NCI-H446 treated with DMSO at 0.1 percent for 48 hours (cell line): Measurements from ENCODE around the gene FAM120B.
"Not testable (repeated sequence)": the region's sequence is repeated elsewhere in the genome, so short reads cannot be mapped to it uniquely, and the experiment has no call there.

ENCODE experiments used
- DNase-seq: peaks from one replicate; lab custom pipeline; 2025; lab: John Stamatoyannopoulos, UW

Gene FAM120B

DNA sequence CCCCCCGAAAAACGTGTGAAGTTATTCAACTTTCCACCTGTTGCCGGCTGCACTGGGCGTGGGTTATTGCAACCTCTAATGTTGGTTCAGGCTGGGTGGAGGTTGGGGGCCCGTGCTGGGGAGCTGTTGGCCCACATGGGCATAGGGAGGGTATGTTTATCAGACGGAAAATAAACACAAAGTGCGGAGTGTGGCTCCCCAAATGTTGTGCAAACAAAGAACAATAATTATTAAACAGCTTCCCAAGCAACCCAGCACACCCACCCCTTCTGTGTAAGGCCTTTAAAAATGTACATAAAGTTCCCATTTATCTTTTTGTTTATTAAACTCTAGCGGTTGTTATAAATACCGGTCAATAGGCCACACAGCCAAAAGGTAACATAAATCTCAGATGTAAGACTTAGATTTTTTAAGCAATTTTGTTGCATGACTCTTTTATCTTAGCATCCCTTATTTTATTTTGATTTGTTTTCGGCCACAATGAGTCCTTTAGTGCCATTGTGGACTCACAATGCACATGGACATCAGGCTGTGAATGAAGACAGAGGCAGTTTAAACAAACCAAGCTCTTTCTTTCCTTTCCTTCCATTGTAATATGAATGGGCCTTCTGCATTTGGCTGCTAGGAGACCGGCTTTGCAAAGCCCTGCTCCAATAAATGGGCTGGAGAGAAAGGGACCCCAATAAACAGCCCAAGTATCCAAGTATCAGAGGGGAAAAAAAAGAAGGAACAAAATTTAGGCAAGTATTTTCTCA is 8.8 kb upstream of the FAM120B start:
- no peak for DNase-seq

GRCh38 chr6:170298688-170299087 is 7.9 kb upstream of the FAM120B start:
- no peak for DNase-seq

DNA sequence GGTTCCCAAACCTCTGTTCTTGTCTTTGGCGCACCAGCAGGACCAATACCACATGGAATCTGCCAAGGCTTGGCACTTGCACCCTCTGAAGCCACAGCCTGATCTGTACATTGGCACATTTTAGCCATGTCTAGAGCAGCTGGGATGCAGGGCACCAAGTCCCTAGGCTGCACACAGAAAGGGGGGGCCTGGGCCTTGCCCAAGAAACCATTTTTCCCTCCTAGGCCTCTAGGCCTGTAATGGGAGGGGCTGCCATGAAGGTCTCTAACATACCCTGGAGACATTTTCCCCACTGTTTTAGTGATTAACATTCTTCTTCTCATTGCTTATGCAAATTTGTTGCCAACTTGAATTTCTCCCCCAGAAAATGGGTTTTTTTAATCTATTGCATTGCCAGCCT is 5.4 kb upstream of the FAM120B start:
- DNase-seq: no peak

GRCh38 chr6:170305805-170306323 is 694 bp upstream of the FAM120B start:
- no peak for DNase-seq

GRCh38 chr6:170307080-170307545 is 555 bp downstream of the FAM120B start:
- no peak for DNase-seq

DNA sequence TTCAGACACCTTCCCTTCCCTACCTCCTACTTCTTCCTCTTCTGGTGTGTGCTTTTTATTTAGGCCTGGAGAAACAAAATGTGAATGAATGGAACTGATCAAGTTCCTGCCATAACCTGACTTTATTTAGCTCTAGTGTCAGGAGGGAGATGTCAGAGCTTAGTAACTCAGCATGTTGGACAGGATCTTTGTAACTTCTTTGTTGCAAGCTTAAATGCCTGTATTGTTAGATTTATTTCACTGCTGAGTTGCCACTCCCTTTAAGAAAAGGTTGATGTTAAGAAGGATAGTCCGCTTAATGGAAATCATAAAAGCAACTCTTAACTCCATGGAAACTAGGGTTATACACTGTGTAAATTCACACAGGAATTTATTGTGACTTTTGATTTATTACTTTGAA is 2.2 kb downstream of the FAM120B start:
- no peak for DNase-seq

DNA sequence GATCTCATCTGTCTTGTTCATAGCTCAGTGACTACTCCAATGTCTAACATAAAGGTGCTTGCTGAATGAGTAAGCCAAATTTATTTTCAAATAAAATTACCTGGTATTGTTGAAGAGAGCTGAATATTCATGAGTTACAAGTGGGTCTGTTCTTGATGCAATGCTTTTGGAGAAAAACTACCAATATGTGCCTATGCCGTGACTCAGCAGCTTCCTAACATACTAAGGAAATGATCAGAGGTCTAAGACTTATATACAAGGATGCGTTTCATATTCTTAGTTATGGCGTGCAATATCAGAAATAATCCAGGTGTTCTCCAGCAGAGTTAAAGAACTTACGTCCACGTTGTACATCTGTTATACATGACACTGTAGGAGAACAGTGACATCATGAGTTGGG is 5.1 kb downstream of the FAM120B start:
- no peak for DNase-seq

- no peak for DNase-seq
Observed at GRCh38 chr6:170312876-170313275, 6.3 kb downstream of the FAM120B start.

GRCh38 chr6:170313716-170314295 is 7.2 kb downstream of the FAM120B start:
- no peak for DNase-seq

- DNase-seq: no peak
Observed at GRCh38 chr6:170314983-170315382, 8.4 kb downstream of the FAM120B start.

GRCh38 chr6:170316071-170316470 is 9.5 kb downstream of the FAM120B start:
- no peak for DNase-seq

DNA sequence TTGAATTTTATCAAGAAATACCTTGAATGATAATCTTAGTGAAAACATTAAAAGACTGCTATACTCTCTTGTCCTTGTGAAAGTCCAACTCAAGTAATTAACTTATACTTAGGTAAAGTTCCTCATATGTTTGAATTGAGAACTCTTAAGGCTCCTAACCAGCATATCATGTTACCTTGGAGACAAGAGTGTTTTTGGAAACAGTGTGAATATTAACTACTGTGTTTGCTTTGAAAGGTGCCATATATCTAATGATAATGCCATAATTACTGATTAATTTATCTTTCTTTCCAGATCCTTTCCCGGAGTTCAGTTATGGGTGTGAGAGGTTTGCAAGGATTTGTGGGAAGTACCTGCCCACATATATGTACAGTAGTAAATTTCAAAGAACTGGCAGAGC is 10.5 kb downstream of the FAM120B start:
- DNase-seq: no peak

GRCh38 chr6:170317718-170318117 is 11.2 kb downstream of the FAM120B start:
- no peak for DNase-seq

DNA sequence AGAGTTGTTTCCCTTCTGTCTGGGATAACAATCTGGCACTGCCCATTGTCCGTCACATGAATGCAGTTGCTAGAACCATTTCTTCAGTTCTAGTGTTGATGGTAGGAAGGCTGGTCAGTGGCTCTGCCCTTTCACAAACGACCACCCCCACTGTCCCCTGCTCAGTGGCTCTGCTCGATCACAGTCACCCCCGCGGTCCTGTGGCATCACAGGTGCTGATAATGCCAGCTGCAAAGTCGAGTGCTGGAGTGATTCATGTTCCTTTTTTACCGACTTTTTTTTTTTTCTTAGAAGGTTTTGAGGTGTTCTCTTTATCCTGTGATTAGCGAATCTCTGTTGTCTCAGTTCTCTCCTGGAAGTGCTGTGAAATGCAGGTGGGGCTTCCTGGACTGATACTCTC is 22.8 kb downstream of the FAM120B start:
- DNase-seq: no peak

- not testable (repeated sequence) for DNase-seq
Observed at GRCh38 chr6:170335199-170335598, 28.6 kb downstream of the FAM120B start.

- no peak for DNase-seq
Observed at GRCh38 chr6:170344631-170345576, 38.3 kb downstream of the FAM120B start.

DNA sequence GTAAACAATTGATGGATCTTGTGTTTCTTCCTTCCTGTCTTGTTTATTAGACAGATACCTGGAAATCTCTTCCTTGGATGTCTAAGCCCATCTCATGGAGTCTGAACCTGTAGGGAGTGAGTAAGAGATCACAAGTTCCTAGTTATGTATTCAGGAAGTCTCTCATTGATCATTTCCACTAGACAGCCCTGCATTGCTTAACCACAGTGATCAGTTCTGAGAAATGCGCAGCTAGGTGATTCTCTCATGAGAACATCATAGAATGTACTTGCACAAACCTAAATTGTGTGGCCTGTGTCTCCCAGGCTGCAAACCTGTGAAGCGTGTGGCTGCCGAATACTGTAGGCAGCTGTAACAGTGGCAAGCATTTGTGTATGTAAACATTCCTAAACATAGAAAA is 39.1 kb downstream of the FAM120B start:
- no peak for DNase-seq

DNA sequence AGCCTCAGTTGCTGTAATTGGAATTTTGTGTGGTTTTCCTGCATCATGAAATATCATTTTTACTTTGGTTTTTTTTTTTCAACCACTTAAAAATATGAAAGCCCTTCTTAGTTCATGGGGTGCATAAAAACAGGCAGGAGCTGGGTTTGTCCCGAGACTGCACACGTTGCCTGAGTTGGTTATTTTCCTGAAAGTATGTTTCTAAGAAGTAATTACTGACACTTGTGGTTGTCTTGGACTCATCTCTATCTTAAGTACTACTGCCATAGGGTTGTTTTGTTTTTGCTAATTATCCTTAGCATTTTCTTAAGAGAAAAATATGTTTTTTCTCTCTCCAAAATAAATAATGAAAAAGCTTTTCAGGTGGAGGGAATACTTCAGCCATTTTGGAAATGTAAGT is 40.1 kb downstream of the FAM120B start:
- no peak for DNase-seq

- DNase-seq: no peak
Observed at GRCh38 chr6:170347091-170347490, 40.5 kb downstream of the FAM120B start.

DNA sequence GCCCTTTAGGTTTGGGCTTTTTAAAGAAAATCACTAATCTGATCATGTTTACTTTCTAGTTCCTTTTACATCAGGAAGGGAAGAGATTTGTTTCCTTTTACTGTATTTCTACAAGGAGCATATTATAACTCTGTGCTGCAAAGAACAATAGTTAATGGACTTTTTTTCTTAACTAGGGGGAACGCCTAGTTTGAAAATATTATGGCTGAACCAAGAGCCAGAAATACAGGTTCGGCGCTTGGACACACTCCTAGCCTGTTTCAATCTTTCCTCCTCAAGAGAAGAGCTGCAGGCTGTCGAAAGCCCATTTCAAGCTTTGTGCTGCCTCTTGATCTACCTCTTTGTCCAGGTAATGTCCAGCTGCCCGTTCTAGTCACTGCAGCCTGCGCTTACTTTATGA is 41.4 kb downstream of the FAM120B start:
- DNase-seq: no peak

DNA sequence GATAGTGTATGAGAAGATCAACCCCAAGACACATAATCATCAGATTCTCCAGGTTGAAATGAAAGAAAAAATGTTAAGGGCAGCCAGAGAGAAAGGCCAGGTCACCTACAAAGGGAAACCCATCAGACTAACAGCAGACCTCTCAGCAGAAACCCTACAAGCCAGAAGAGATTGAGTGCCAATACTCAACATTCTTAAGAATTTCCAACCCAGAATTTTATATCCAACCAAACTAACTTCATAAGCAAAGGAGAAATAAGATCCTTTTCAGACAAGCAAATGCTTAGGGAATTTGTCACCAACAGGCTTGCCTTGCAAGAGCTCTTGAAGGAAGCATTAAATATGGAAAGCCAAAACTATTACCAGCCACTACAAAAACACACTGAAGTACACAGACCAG is 44.9 kb downstream of the FAM120B start:
- not testable (repeated sequence) for DNase-seq

DNA sequence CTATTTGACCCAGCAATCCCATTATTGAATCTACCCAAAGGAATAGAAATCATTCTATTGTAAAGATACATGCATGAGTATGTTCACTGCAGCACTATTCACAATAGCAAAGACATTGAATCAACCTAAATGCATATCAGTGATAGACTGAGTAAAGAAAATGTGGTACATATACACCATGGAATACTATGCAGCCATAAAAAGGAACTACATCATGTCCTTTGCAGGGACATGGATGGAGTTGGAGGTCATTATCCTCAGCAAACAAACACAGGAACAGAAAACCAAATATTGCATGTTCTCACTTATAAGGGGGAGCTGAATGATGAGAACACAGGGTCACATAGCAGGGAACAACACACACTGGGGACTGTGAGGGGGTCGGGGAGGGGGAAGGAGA is 48.6 kb downstream of the FAM120B start:
- DNase-seq: not testable (repeated sequence)
